ENCODE data around the gene BTBD19. TPM values are rescaled to one million over a fixed set of nuclear protein-coding genes. Genes with fewer than 3 reads are reported as not detected.
"Not testable (repeated sequence)": the region's sequence is repeated elsewhere in the genome, so short reads cannot be mapped to it uniquely, and the experiment has no call there.

BTBD19 gene
- total and polyA plus RNA-seq, 2 donors (not counting 1 experiment from before 2014, with no cell fraction given): 0.75 to 2.3 TPM

DNA sequence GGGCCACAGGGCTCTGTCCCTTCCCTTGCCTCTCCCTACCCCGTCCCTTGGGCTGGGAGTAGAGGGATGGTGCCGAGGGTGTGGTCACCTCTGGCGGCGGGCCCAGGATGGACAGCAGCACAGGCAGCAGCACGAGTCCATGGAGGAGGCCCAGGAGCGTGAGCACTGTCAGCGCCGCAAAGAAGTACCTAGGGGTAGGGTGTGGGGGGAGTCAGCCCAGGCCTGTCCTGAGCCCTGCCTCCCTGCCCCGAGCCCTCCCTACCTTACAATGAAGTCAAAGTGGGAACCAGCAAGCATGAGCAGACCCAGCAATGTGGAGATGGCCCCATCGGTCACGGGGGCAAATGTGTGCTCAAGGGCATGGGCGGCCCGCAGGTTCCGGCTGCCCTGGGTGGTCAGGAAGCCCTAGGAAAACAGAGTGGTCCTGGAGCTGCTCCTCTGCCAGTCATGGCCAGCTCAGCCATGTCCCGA is 14.7 kb downstream of the BTBD19 start:
- H3K27ac ChIP-seq (ENCODE audit: low read length in 2 of 2): no peak overlapping the region
- DNase-seq (no peak), ATAC-seq (ENCODE audit: low read depth) (no peak)
- intact Hi-C loops (cut with micrococcal nuclease): no loop called here
- H3K4me1 ChIP-seq (ENCODE audit: control insufficient read depth in 2 of 2, insufficient read depth in 2 of 2, low read length in 2 of 2): peaks cover 13 to 20% of the 10 kb centered on the region in 2 donors
- H3K9me3 ChIP-seq (ENCODE audit: control extremely low read depth in 1 of 3, control insufficient read depth in 2 of 3, insufficient read depth in 1 of 3, low read length in 2 of 3): peaks cover 0 to 4% (median 0%) of the 10 kb centered on the region in 3 donors
- H3K36me3 ChIP-seq (replicated peaks in 1 of 2; ENCODE audit: control extremely low read depth in 1 of 2, control insufficient read depth in 1 of 2, extremely low read depth in 1 of 2, insufficient read depth in 2 of 2, low read length in 1 of 2): no peaks in the 10 kb centered on the region
- H4K20me1 ChIP-seq (ENCODE audit: control insufficient read depth, insufficient read depth, low read length, poor library complexity, severe bottlenecking): no peaks in the 10 kb centered on the region
- peak overlapping the region; percentile 26 for H3K27ac Mint-ChIP-seq
- H2AFZ ChIP-seq (ENCODE audit: insufficient read depth, low read depth, low read length, poor library complexity, severe bottlenecking): no peak overlapping the region
- no peaks in the 10 kb centered on the region for H3K27me3 Mint-ChIP-seq
- 97% methylated on average over 14 of the region's 15 CpGs for WGBS (ENCODE audit: insufficient coverage)
- no peak overlapping the region for H3K4me2 ChIP-seq (replicated peaks; ENCODE audit: low read depth, low read length, poor library complexity, severe bottlenecking)
- H3K9ac ChIP-seq (ENCODE audit: low read length): no peak overlapping the region
- no peaks in the 10 kb centered on the region for H3K79me2 ChIP-seq (ENCODE audit: control insufficient read depth, insufficient read depth, low read length)
- ChIA-PET CTCF (interaction anchor here (0.6 to 6.7 kb wide), 4 partner anchors 13 to 550 kb away, joined by 3 to 70 read pairs (median 3); partner anchors contain the start of gene PLK3), POLR2A (interaction anchor here (0.8 to 1.6 kb wide), 3 partner anchors 8 to 36 kb away, joined by 3 to 5 read pairs (median 3); no protein-coding TSS in a partner anchor)
- no peak overlapping the region for H3K4me3 ChIP-seq (ENCODE audit: control extremely low read depth in 1 of 5, extremely low read depth in 1 of 5, insufficient read depth in 1 of 5, low read depth in 2 of 5, low read length in 4 of 5)
- no peaks in the 10 kb centered on the region for H3K9me3 Mint-ChIP-seq (ENCODE audit: insufficient read depth)
- TF ChIP-seq, protein P1, sequence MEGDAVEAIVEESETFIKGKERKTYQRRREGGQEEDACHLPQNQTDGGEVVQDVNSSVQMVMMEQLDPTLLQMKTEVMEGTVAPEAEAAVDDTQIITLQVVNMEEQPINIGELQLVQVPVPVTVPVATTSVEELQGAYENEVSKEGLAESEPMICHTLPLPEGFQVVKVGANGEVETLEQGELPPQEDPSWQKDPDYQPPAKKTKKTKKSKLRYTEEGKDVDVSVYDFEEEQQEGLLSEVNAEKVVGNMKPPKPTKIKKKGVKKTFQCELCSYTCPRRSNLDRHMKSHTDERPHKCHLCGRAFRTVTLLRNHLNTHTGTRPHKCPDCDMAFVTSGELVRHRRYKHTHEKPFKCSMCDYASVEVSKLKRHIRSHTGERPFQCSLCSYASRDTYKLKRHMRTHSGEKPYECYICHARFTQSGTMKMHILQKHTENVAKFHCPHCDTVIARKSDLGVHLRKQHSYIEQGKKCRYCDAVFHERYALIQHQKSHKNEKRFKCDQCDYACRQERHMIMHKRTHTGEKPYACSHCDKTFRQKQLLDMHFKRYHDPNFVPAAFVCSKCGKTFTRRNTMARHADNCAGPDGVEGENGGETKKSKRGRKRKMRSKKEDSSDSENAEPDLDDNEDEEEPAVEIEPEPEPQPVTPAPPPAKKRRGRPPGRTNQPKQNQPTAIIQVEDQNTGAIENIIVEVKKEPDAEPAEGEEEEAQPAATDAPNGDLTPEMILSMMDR (IDR thresholded peaks at IDR 0.05): no peak
- no peak for TF ChIP-seq EZH2 (IDR thresholded peaks at IDR 0.05; ENCODE audit: borderline replicate concordance, insufficient read depth, low read depth, low read length, poor library complexity, severe bottlenecking)
- H3K4me1 Mint-ChIP-seq: peaks cover 25% of the 10 kb centered on the region
- no peak overlapping the region for H3K4me3 Mint-ChIP-seq
- H3K27me3 ChIP-seq (replicated peaks in 1 of 4; ENCODE audit: control extremely low read depth in 1 of 4, control insufficient read depth in 3 of 4, insufficient read depth in 4 of 4, low read length in 3 of 4): no peaks in the 10 kb centered on the region

DNA sequence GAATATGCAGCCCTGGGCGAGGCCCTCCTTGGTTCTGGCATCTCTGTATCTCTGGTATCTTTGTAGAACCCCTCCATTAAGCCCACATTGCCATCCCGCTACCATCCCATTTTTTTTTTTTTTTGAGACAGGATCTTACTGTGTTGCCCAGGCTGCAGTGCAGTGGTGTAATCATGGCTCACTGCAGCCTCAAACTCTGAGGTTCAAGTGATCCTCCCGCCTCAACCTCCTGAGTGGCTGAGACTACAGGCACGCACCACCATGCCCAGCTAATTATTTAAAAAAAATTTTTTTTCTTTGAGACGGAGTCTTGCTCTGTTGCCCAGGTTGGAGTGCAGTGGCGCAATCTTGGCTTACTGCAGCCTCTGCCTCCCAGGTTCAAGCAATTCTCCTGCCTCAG is 16.1 kb downstream of the BTBD19 start:
- CTCF ChIA-PET: interaction anchor here (2.1 kb wide), 1 partner anchor 24 kb away, joined by 7 read pairs; the partner anchor contains the start of gene PLK3
- intact Hi-C loops (cut with micrococcal nuclease): not testable (repeated sequence)
- 100% methylated on average over 3 of the region's 6 CpGs for WGBS (ENCODE audit: insufficient coverage)

More for the DNA sequence above, 16.1 kb downstream of the BTBD19 start:
- not testable (repeated sequence) for H3K9me3 ChIP-seq (ENCODE audit: control extremely low read depth in 1 of 3, control insufficient read depth in 2 of 3, insufficient read depth in 1 of 3, low read length in 2 of 3); ATAC-seq (ENCODE audit: low read depth); H3K27ac Mint-ChIP-seq; H3K27ac ChIP-seq (ENCODE audit: low read length in 2 of 2); H3K9ac ChIP-seq (ENCODE audit: low read length); H3K9me3 Mint-ChIP-seq (ENCODE audit: insufficient read depth); H3K27me3 ChIP-seq (replicated peaks in 1 of 4; ENCODE audit: control extremely low read depth in 1 of 4, control insufficient read depth in 3 of 4, insufficient read depth in 4 of 4, low read length in 3 of 4); H4K20me1 ChIP-seq (ENCODE audit: control insufficient read depth, insufficient read depth, low read length, poor library complexity, severe bottlenecking); H3K36me3 ChIP-seq (replicated peaks in 1 of 2; ENCODE audit: control extremely low read depth in 1 of 2, control insufficient read depth in 1 of 2, extremely low read depth in 1 of 2, insufficient read depth in 2 of 2, low read length in 1 of 2); H3K4me2 ChIP-seq (replicated peaks; ENCODE audit: low read depth, low read length, poor library complexity, severe bottlenecking); H3K4me3 Mint-ChIP-seq; H3K27me3 Mint-ChIP-seq; H3K79me2 ChIP-seq (ENCODE audit: control insufficient read depth, insufficient read depth, low read length); H3K4me3 ChIP-seq (ENCODE audit: control extremely low read depth in 1 of 5, extremely low read depth in 1 of 5, insufficient read depth in 1 of 5, low read depth in 2 of 5, low read length in 4 of 5); H2AFZ ChIP-seq (ENCODE audit: insufficient read depth, low read depth, low read length, poor library complexity, severe bottlenecking); DNase-seq
- H3K4me1 ChIP-seq (ENCODE audit: control insufficient read depth in 2 of 2, insufficient read depth in 2 of 2, low read length in 2 of 2): peaks cover 8 to 11% of the 10 kb centered on the region in 2 donors
- POLR2A ChIA-PET: interaction anchor here (0.6 kb wide), 1 partner anchor 16 kb away, joined by 3 read pairs; no protein-coding TSS in a partner anchor
- H3K4me1 Mint-ChIP-seq: peaks cover 18% of the 10 kb centered on the region
